Renal pelvis (tissue), 4 donors: ENCODE measurements around the gene CX3CL1. TPM values are rescaled to one million over a fixed set of nuclear protein-coding genes. Genes with fewer than 3 reads are reported as not detected.

ENCODE experiments used
- DNase-seq: peaks from one replicate; pipeline ENCODE4 v3.0.0-alpha.2; 2013
- polyA plus RNA-seq, 3 donors: library from polyadenylated mRNA; unstranded; fragments of 120-200 nt; gene quantifications; one replicate each; pipeline ENCODE4 v1.2.1, GENCODE V29; 2013; ENCODE audit not compliant: insufficient read length in 3 of 3

Gene CX3CL1
- polyA plus RNA-seq, 3 donors: 30.3 to 33.2 (median 32.3) TPM

DNA sequence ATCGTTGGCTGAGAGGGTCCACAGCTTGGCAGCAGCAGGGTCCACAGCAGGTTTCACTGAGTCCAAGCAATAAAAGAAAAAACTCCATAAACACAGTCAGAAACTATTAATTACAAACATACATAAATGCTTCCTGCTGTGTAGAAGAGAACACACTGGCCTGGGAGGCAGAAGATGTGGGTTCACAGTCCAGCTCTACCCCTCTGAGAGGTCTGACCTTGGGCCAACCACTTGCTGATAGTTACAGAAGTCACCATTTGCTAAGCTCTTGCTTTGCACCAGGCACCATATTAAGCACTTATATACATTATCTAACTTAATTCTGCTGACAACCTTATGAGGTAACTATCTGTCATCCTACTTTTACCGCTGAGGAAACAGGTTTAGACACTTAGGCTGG lies 60.2 kb downstream of the CX3CL1 start:
- no peak for DNase-seq

DNA sequence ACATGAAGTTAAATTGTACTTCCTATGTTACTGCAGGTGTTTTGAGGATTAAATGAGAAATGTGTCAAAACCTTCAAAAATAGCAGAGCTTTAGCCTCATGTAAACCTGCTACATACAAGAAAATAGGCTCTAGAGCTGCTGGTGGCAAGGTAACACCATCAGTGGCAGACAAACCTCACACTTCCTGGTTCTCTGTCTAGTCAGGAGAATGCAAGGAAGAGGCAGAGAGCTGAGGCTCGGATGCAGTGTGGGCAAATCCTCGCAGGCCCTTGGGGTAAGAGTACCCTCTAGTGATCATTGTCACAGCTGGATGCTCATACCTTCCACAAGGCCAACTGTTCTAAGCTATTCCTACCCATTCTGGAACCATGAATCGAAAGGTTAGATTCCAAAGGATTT lies 60.7 kb downstream of the CX3CL1 start:
- no peak for DNase-seq

DNA sequence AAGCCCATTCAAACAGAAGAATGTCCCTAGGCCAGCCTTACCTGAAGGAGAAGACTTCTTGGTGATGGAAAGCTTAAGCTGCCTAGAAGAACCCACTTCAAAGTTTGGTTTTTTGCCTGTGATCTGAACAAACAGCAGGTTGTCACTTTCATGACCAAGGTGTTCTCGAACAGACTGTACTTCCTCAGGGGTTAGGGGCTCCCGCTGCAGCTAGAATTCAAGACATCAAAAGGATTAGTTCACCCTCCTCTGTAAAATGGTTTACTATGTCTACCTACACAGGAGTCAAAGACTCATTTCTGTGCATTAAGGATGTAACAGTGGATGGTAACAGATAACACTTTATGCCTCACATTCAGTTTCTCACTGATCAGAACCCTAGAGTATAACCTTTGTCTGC lies 61.7 kb downstream of the CX3CL1 start:
- no peak for DNase-seq

Other genes with a start within 250 kb of the CX3CL1 start
- gene PSME3IP1, start 186.5 kb upstream of the CX3CL1 start, polyA plus RNA-seq: 100 to 1,000 TPM in 2 of 3 donors, 10 to 100 TPM in 1; 97.8 to 135 (median 124) TPM
- 10 to 100 TPM; 44.2 to 50.3 (median 44.7) TPM for gene RSPRY1, start 186.2 kb upstream of the CX3CL1 start, polyA plus RNA-seq
- gene ARL2BP, start 127.2 kb upstream of the CX3CL1 start, polyA plus RNA-seq: 10 to 100 TPM; 70.7 to 71.1 (median 70.9) TPM
- 10 to 100 TPM; 22.5 to 26.6 (median 24.7) TPM for gene PLLP, start 87.8 kb upstream of the CX3CL1 start, polyA plus RNA-seq
- under 1 TPM; 0.06 to 0.18 (median 0.13) TPM for gene CCL22, start 13.7 kb upstream of the CX3CL1 start, polyA plus RNA-seq
- under 1 TPM in 2 of 3 donors, not detected in 1; 0.21 to 0.43 TPM for gene CCL17, start 32.3 kb downstream of the CX3CL1 start, polyA plus RNA-seq
- 100 to 1,000 TPM in 1 of 3 donors, 10 to 100 TPM in 2; 95.5 to 100 (median 98.5) TPM for gene CIAPIN1, start 74.9 kb downstream of the CX3CL1 start, polyA plus RNA-seq
- gene COQ9, start 75.0 kb downstream of the CX3CL1 start, polyA plus RNA-seq: 100 to 1,000 TPM; 100 to 114 (median 114) TPM
- 10 to 100 TPM; 84.1 to 87.3 (median 86.4) TPM for gene POLR2C, start 90.2 kb downstream of the CX3CL1 start, polyA plus RNA-seq
- 10 to 100 TPM; 34.3 to 36.8 (median 35.0) TPM for gene DOK4, start 114.0 kb downstream of the CX3CL1 start, polyA plus RNA-seq
- 10 to 100 TPM; 15.3 to 20.6 (median 19.6) TPM for gene CCDC102A, start 164.1 kb downstream of the CX3CL1 start, polyA plus RNA-seq
- 1 to 10 TPM; 1.1 to 1.8 (median 1.1) TPM for gene ADGRG5, start 170.2 kb downstream of the CX3CL1 start, polyA plus RNA-seq